GM21447 (cell line): Measurements from ENCODE around the gene IL22.
A peak's percentile ranks its signal among the peaks of the same experiment; 100 is the strongest.

Experiments
- ATAC-seq: cut with Tn5 transposase; IDR thresholded peaks from one replicate; pipeline ENCODE4 v1.9.1; 2021; ENCODE audit not compliant: unreplicated experiment

The IL22 gene, protein sequence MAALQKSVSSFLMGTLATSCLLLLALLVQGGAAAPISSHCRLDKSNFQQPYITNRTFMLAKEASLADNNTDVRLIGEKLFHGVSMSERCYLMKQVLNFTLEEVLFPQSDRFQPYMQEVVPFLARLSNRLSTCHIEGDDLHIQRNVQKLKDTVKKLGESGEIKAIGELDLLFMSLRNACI

DNA sequence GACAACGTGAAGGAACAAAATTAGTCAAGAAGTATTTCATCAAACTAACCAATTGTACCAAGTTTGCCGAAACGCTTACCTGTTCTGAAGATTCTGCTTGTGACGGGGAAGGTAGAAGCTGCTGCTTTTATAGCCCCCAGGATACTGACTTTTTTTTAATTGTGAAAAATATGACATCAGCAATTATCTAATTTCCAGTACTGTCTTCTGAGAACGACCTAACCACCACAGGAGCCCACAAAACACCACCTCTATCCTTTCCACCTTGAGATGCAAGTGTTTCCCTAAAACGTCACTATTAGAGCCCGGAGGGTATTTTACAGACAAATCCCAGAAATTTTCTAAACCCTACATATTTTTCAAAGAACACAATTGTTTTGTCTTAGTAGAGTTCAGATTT lies at the start of gene IL22:
Gene IL22, minus strand, starts transcription at position 101 of the 400 bp plus-strand sequence. CDS start 156 bp downstream, outside the sequence.
- no peak for ATAC-seq

- ATAC-seq = no peak
Observed at GRCh38 chr12:68297929-68298328, 44.5 kb upstream of the IL22 start.

- ATAC-seq = no peak
Observed at GRCh38 chr12:68294251-68294650, 40.8 kb upstream of the IL22 start.

DNA sequence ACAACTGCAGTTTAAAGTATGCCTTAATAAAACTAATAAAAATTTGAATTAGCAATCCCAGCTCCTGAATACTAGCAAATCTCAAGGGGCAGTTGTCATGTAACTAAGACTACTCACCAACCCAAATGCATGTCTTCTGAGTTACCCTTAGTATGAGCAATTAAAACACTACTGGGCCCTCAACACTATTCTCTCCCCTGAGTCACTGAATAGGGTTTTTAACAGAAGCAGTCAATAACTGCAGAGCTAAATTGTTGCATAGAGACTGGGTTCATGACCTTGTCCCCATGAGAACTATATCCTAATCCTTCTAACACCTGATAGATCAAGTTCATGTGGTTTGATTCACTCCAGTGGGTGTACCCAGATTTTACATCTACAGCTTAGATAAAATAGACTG lies 39.9 kb upstream of the IL22 start:
- no peak for ATAC-seq

GRCh38 chr12:68292151-68292943 lies 38.9 kb upstream of the IL22 start:
- ATAC-seq = no peak

DNA sequence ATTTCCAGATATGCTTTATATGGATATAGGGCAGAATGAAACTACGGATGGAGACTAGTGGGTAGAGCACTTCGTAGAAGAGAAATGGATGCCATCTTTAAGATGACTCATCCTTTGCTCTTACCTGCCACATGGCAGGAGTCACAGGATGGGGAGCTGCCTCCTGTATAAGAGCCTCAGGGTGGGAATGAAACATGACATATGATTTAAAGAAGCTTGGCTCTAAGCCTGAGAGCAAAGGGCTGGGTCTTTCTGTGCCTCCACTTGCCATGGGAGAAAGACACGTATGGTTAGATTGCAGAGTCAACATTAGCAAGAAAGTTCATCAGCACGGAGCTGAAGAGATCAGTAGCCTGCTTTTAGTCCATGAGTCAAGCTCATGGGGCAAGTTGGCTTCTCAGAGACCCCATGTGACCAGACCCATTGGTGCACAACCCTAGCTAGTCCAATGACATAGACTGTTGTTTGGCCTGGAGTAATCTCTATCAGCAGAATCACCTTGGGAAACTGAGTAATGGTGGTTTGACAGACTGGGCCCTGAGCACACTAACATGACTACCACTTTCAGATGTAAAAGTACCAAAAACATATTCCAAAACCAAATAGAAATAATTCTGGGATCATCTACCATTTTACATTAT lies 38.1 kb upstream of the IL22 start:
- no peak for ATAC-seq

GRCh38 chr12:68290126-68290525 lies 36.7 kb upstream of the IL22 start:
- peak; percentile 99 for ATAC-seq

DNA sequence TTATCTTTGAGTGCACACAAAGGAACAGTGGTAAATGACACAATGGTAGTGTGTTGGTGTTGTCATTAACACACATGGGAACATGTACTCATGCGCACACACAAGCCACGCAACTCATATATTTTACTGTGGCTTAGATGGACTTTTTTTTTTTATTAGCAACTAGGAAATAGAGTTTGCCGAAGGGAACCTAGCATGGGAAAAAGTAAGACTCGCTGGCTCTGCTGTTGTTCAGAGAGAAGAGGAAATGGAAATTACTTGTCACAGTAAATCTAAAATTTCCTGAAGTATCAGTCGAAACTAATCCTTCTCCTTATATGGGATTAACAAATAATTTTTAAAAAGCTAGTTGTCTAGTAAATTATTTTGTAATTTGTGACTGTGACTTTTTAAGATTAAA lies 33.7 kb upstream of the IL22 start:
- ATAC-seq = no peak

- ATAC-seq = no peak
Observed at GRCh38 chr12:68286396-68286795, 33.0 kb upstream of the IL22 start.

DNA sequence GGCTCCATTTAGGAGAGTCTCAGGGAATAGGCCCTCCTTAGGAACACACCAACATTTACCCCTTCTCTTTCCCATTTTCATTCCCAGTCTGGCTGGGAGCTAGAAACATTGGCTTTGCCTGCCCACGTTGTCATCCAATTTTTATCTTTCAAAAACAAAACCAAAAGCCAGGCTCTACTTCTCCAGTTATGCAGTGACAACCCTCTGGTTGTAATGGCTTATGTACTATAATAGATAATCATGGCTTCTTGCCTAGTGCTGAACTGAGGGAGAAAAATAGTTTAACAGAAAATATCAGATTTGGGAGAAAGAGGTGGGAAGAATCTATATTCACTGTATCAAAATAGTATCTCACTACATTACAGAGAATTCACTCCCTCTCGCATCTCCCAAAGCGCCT lies 32.1 kb upstream of the IL22 start:
- no peak for ATAC-seq

- ATAC-seq = no peak
Observed at GRCh38 chr12:68281322-68282077, 28.1 kb upstream of the IL22 start.

- ATAC-seq = no peak
Observed at GRCh38 chr12:68280240-68280639, 26.8 kb upstream of the IL22 start.

DNA sequence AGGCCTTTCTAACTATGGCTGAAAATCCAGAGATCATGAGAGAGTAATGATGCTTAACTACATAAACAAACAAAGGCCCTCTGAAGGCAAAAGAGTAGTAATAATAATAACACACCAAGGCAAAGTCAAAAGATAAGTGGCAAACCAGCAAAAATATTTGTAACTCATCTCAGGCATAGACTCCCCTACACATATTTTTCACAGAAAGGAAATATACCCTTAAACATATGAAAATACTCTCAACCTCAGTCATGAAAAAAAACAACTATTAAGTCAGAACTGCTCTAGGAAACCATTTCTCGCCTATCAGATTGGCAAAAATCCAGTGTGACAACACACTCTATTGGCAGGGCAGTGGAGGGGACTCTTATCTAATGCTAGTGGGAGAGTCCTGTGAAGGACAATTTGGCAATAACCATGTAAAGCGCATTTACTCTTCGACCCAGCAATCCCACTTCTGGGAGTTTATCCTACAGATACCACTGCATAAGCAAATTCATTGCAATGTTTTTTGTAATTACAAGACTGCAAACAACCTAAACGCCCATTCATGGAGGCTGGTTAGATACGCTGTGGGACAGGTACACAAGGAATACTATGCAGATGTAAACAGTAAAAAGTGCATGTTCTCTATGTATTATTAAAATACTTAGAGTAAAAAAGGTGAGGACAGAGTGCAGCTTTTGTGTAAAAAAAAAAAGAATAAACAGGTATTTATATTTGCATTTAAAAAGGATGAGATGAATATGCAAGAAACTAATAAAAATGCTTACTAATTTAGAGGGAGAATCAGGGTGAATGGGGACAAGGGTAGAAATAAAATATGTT lies 26.0 kb upstream of the IL22 start:
- ATAC-seq = no peak

DNA sequence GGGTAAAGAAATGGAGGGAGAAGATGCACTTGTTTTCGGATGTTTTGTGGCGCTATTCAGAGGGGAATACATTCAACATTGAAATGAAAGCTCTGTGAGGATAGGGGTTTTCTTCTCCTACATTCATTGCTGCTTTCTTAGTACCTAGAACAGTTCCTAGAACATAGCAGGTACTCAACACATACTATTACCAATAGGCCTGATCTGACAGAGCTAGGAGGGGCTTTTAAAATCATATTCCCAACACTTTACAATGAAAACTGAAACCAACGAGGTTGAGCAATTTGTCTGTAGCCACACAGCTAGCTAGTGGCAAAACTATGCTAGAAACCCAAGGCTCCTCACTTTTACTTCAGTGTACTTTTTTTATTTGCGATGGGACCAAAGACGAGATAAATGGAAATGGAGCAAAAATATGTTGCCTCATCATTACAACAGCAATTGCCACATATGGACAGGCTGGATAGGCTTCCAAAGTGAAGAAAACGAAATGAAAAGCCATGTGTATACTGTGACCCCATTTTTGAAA lies 23.1 kb upstream of the IL22 start:
- no peak for ATAC-seq

- ATAC-seq = no peak
Observed at GRCh38 chr12:68272732-68273131, 19.3 kb upstream of the IL22 start.

GRCh38 chr12:68271346-68271745 lies 17.9 kb upstream of the IL22 start:
- no peak for ATAC-seq

GRCh38 chr12:68270358-68270757 lies 17.0 kb upstream of the IL22 start:
- no peak for ATAC-seq

- ATAC-seq = no peak
Observed at GRCh38 chr12:68269779-68270178, 16.4 kb upstream of the IL22 start.

DNA sequence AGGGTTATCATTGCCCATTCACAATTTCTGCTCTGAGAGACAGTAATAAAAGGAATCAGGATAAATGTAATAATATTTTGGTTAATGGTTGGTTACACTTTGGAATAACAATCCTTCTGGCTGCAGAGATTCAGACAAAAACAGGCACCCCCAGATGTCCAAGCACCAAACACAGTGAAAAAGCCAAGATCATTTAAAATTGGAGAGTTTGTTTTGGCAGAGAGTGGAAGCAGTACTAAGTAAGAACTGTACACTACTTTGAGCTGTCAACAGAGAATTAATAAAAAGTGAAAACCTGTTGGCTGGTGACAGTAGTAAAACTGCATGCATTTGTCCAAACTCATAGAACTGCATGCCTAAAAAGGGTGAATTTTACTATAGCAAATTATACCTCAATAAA lies 15.6 kb upstream of the IL22 start:
- no peak for ATAC-seq

- ATAC-seq = no peak
Observed at GRCh38 chr12:68267892-68268396, 14.5 kb upstream of the IL22 start.
